GM21528 (cell line): ENCODE measurements around the gene KLRF1.
"Not testable (repeated sequence)": the region's sequence is repeated elsewhere in the genome, so short reads cannot be mapped to it uniquely, and the experiment has no call there.

ENCODE experiments used
- ATAC-seq: cut with Tn5 transposase; IDR thresholded peaks from one replicate; pipeline ENCODE4 v1.9.1; 2021; ENCODE audit warnings: mild to moderate bottlenecking, moderate library complexity; ENCODE audit not compliant: unreplicated experiment, low FRiP score

Gene KLRF1

DNA sequence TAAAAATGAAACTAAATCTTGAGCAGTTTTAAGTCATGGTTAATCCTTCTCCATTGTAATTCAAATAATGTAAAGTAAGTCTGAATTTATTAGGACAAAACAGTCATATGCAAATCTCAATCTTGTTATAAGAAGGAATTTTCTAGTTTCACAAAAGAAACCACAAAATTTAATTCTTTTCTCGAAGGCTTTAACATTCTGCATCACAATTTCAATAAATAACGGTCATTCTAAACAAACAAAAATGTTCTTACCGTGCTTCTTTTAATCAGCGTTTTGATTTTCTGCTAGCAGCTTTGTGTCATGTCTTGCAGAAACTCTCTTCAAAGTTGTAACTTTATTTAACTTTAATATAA is 41.6 kb downstream of the KLRF1 start:
- no peak for ATAC-seq

DNA sequence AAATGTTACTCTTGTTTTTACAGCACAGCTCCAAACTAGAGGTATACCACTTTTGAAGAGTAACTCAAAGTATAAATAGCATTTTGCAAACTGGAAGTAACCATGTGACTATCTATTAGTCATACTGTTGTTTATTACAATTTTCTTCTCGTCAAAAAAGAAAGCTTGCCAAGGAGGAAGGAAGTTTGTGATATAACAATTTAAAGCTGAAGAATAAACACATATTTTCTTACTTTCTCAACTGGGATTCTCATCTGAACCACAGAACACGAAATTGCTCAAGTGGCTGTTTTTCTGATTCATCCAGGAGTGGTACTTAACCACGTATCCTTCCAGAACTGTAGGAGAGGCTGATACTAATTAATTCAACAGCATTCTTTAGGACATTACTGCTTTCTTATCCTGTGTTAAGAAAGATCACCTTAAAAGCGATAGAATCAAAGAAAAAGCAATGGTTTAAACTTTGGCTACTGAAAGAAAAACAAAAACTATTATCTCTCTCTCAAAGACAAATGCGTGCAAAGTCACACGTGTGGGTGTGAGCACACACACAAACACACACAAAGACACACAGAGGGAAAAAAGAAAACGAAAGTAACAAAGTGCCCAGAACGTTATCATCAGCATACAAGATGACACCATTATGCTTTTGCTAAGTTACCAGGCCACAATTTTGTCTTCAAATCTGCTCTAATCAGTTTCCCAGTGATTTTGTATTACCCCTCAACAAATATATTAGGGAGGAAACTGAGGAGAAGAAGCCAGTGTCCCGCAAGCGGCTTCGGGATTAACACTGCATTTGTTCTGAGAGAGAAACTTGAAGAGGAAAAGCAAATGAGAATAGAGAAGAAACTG is 42.3 kb downstream of the KLRF1 start, which contains the start of gene CLEC2B:
Gene CLEC2B, minus strand, starts transcription at position 48 of the 855 bp plus-strand sequence.
- ATAC-seq = no peak

DNA sequence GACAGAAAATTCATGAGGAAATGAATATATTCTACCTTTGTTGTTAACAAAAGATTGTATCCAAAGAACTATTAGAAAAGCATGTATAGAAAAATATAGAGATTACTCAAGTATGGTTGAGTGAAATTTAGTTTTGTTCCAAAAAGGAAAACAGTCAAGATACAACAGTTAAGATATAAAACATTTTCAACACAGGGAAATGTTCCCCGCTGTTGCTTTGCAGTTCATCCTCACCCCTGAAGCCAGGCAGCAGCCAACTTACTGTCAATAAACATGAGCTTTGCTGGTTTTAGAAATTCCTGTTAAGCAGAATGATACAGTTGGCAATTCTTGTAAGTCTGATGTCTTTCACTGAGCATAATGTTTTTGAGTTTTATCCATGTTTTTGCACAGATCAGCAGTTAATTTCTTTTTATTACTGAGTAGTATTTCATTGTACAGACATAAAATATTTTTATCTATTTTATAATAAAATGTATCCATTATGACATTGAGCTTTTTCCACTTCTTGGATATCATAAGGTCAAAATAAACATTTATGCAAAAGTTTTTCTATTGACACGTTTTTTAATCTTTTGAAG is 43.1 kb downstream of the KLRF1 start:
- ATAC-seq = no peak

DNA sequence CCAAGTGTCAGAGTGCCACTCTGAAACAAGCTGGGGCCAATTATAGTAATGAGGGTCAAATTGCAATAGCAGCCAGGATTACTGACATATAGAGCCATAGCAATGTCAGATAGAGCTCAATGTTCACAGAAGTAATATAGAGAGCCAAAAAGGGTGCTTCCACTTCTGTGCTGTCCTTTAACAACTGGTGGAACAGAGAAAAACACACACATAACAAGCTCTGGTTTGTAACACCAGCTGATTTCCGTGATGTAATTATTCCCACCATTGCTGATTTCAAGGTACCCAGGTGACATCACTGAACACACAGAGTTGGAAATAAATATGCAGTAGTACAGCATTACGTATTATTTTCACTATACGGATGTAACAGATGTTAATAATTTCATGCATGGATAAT is 44.9 kb downstream of the KLRF1 start:
- ATAC-seq = no peak

DNA sequence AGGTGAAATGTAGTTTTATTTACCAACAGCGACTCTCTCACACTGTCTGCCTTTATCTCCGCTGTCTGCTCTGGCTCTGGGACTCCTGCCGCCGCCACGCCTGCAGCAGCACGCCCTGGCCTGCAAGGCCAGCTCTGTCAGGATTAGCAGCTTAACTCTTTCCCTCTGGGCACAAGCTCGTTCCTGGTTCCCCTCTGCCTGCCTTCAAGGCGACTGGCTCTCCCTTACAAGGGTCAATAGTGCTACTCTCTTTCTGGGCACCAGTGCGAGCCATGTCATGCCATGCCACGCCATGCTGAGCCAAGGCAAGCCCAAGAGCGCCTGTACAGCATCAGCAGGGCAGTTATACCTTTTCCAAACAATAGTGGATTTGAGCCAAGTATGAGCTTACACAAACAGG is 45.5 kb downstream of the KLRF1 start:
- no peak for ATAC-seq

DNA sequence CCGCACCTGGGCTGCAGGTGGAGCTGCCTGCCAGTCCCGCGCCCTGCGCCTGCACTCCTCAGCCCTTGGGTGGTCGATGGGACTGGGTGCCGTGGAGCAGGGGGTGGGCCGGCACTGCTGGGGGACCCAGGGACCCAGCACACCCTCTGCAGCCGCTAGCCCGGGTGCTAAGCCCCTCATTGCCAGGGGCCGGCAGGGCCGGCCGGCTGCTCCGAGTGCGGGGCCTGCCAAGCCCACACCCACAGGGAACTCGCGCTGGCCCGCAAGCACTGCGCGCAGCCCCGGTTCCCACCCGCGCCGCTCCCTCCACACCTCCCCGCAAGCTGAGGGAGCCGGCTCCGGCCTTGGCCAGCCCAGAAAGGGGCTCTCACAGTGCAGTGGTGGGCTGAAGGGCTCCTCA is 48.8 kb downstream of the KLRF1 start:
- ATAC-seq = not testable (repeated sequence)

DNA sequence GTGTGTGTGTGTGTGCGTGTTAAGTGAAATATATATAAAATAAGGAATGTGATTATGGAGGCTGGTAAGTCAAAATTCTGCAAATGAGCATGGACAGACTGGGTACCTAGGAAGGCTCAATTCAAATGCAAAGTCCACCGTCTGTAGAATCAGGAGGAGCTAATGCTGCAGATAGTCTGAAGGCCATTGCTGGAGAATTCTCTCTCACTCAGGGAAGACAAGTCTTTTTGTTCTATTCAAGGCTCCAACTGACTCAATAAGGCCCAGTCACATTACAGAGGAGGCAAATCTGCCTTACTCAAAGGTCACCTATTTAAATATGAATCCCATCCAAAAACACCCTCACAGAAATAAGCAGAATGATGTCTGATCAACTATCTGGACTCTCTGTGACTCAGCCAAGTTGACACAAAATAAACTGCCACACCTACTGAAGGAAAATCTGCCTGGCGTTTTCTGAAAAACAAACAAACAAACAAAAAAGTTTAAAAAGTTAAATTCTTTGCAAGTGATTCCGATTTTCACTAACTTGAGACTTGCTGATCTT is 53.3 kb downstream of the KLRF1 start:
- no peak for ATAC-seq

DNA sequence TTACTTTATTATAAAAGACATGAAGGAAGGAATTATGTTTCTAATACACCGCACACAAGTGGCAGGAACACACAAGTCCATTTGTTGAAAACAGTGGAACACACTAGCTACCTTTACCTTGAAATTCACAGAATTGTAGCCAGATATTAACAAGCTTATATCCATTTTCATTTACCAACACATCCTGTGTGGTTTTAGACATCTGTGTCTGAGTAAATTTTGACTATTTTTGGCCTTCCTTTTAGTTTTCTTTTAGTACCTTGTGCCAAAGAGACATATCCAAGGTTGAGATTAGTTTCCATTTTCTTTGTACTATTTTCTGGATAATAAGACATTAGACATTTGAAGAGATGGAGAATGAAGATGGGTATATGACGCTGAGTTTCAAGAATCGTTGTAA is 54.0 kb downstream of the KLRF1 start, which contains the start of gene KLRF2:
Gene KLRF2, plus strand, starts transcription at position 244 of the 400 bp plus-strand sequence. Its CDS starts 107 bp downstream, at position 351.
- no peak for ATAC-seq

DNA sequence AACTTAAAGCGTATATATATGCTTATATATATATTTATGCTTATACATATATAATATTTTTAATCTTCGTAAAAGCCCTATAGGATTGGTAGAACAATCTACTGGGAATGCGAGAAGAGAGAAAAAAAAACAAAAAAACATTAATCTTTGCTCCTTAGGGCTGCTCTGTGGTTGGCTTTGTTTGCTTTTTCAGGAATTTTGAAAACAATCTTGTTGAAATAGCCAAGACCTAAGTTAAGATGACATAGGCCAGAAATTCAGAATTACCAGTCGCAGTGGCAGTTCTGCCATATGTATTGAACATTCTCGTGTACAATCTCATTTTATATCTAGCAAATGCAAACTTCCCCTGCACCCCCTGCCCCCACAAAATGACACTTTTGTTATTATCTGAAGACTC is 54.7 kb downstream of the KLRF1 start:
- ATAC-seq = no peak

DNA sequence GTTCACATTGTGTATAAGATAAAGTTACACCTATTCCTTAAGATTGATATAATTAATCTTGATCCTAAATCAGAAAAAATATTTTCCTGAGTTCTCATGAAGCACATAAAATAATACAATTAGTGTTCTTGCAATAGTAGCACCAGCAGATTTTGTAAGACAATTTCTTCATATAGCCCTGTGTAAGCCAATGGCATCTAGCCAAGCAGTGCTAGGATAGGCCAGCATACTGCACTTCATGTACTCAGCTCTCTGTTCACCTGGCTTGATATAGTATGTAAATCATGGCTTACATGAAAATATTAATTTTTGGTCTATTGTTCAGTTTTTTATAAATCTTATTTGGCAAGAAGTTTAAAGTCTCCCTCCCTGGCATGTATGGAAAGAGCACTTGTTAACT is 55.9 kb downstream of the KLRF1 start:
- no peak for ATAC-seq

DNA sequence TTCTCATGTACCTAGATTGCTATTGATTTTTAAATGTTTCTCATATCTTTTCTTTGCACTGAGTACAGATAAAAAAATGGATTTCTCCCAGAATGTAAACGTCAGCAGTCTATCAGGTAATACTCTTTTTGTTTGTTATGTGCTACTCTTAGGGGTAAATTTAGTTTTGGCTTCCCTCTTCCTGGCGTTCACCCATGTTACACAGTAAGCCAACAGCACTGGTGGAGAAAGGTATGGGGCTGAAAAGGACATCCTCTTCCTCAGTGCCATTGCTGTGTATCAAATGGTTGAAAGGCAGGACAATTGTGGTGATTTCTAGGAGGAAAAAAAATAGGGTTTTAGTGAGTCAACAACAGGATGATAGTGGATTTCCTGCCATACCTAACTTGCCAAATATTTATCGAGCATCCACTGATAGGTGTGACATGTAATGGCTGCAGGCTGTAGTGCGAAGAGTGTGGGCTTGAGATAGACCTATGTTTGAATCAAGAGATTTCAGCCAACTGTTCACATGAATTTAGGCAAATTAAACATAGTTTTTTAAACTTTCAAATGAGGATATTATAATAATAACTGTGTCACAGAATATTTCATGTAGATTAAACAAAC is 61.5 kb downstream of the KLRF1 start:
- ATAC-seq = no peak
